Right renal pelvis (tissue), 4 donors: Measurements from ENCODE around the gene GPR161. TPM values are rescaled to one million over a fixed set of nuclear protein-coding genes. Genes with fewer than 3 reads are reported as not detected.
"Not testable (repeated sequence)": the region's sequence is repeated elsewhere in the genome, so short reads cannot be mapped to it uniquely, and the experiment has no call there.

Experiments
- DNase-seq, 4 donors: peaks; one replicate each; pipeline ENCODE4 v3.0.0-alpha.2; 2013; ENCODE audit warnings: low read depth in 4 of 4, low spot score in 3 of 4, missing footprints in 1 of 4
- polyA plus RNA-seq, 4 donors: library from polyadenylated mRNA; unstranded; fragments of 120-200 nt; gene quantifications; one replicate each; pipeline ENCODE4 v1.2.1, GENCODE V29; 2013; ENCODE audit not compliant: insufficient read length in 4 of 4

The GPR161 gene
- polyA plus RNA-seq, 4 donors = 20.0 to 23.3 (median 20.8) TPM

- DNase-seq = no peak
Observed at GRCh38 chr1:168089979-168090337, 46.8 kb downstream of the GPR161 start.

GRCh38 chr1:168089326-168089978 lies 47.3 kb downstream of the GPR161 start:
- DNase-seq = no peak

- no peak for DNase-seq
Observed at GRCh38 chr1:168088511-168089325, 48.0 kb downstream of the GPR161 start.

GRCh38 chr1:168087696-168088095 lies 49.0 kb downstream of the GPR161 start:
- DNase-seq = no peak

- no peak for DNase-seq
Observed at GRCh38 chr1:168086438-168086837, 50.3 kb downstream of the GPR161 start.

GRCh38 chr1:168085401-168085872 lies 51.3 kb downstream of the GPR161 start:
- no peak for DNase-seq

GRCh38 chr1:168084396-168085231 lies 52.1 kb downstream of the GPR161 start:
- DNase-seq = peak in 1 of 4 donors; percentile 34

GRCh38 chr1:168083456-168084325 lies 53.0 kb downstream of the GPR161 start:
- DNase-seq = no peak

- DNase-seq = peak; percentile 23 to 43 (median 33)
Observed at GRCh38 chr1:168082008-168082876, 54.5 kb downstream of the GPR161 start.

- DNase-seq = no peak
Observed at GRCh38 chr1:168081373-168082007, 55.2 kb downstream of the GPR161 start.

GRCh38 chr1:168079761-168080160 lies 57.0 kb downstream of the GPR161 start:
- DNase-seq = no peak

- DNase-seq = no peak
Observed at GRCh38 chr1:168069384-168069783, 67.3 kb downstream of the GPR161 start.

- no peak for DNase-seq
Observed at GRCh38 chr1:168065506-168065905, 71.2 kb downstream of the GPR161 start.

- no peak for DNase-seq
Observed at GRCh38 chr1:168064216-168064615, 72.5 kb downstream of the GPR161 start.

GRCh38 chr1:168057921-168058320 lies 78.8 kb downstream of the GPR161 start:
- DNase-seq = no peak

GRCh38 chr1:168057355-168057754 lies 79.4 kb downstream of the GPR161 start:
- DNase-seq = no peak

- DNase-seq = not testable (repeated sequence)
Observed at GRCh38 chr1:168056152-168056551, 80.6 kb downstream of the GPR161 start.

GRCh38 chr1:168054117-168054516 lies 82.6 kb downstream of the GPR161 start:
- no peak for DNase-seq

GRCh38 chr1:168053681-168054080 lies 83.0 kb downstream of the GPR161 start:
- no peak for DNase-seq
